GM18870 (cell line): ENCODE measurements around the gene HDAC4.

Experiments used
- ATAC-seq: cut with Tn5 transposase; IDR thresholded peaks from one replicate; pipeline ENCODE4 v1.9.1; 2021; ENCODE audit warnings: moderate library complexity; ENCODE audit not compliant: unreplicated experiment

HDAC4 gene

GRCh38 chr2:239211396-239212094 is 189.3 kb downstream of the HDAC4 start:
- ATAC-seq = no peak

GRCh38 chr2:239209783-239210182 is 191.0 kb downstream of the HDAC4 start:
- no peak for ATAC-seq

GRCh38 chr2:239208465-239209180 is 192.2 kb downstream of the HDAC4 start:
- ATAC-seq = no peak

- ATAC-seq = no peak
These were observed 194.0 kb downstream of the HDAC4 start for GRCh38 chr2:239206851-239207250.

GRCh38 chr2:239206042-239206441 is 194.8 kb downstream of the HDAC4 start:
- no peak for ATAC-seq

- no peak for ATAC-seq
These were observed 195.8 kb downstream of the HDAC4 start for GRCh38 chr2:239204876-239205468.

GRCh38 chr2:239204136-239204875 is 196.5 kb downstream of the HDAC4 start:
- no peak for ATAC-seq

- ATAC-seq = no peak
These were observed 197.2 kb downstream of the HDAC4 start for GRCh38 chr2:239203443-239204135.

- ATAC-seq = no peak
These were observed 198.0 kb downstream of the HDAC4 start for GRCh38 chr2:239202836-239203235.

GRCh38 chr2:239202343-239202742 is 198.5 kb downstream of the HDAC4 start:
- no peak for ATAC-seq

- ATAC-seq = no peak
These were observed 198.9 kb downstream of the HDAC4 start for GRCh38 chr2:239201884-239202283.

GRCh38 chr2:239201531-239201876 is 199.3 kb downstream of the HDAC4 start:
- no peak for ATAC-seq

- ATAC-seq = no peak
These were observed 199.9 kb downstream of the HDAC4 start for GRCh38 chr2:239200646-239201530.

- ATAC-seq = no peak
These were observed 201.6 kb downstream of the HDAC4 start for GRCh38 chr2:239199041-239199768.

- ATAC-seq = no peak
These were observed 202.6 kb downstream of the HDAC4 start for GRCh38 chr2:239198221-239198620.

GRCh38 chr2:239197146-239197545 is 203.7 kb downstream of the HDAC4 start:
- no peak for ATAC-seq

GRCh38 chr2:239196474-239197021 is 204.3 kb downstream of the HDAC4 start:
- no peak for ATAC-seq

- ATAC-seq = no peak
These were observed 204.8 kb downstream of the HDAC4 start for GRCh38 chr2:239195992-239196391.

- ATAC-seq = no peak
These were observed 205.4 kb downstream of the HDAC4 start for GRCh38 chr2:239195318-239195871.
